C4-2B (cell line): ENCODE measurements around the gene SNCAIP.

ENCODE experiments used
- H3K27ac ChIP-seq: fragments of 450-650 bp; 2 replicates; pipeline ENCODE4 v1.5.1; 2017
- CTCF ChIP-seq: fragments of 450-650 bp; conservative IDR thresholded peaks from 2 replicates; pipeline ENCODE4 v1.5.1; 2017; ENCODE audit warnings: mild to moderate bottlenecking
- ZFX ChIP-seq: fragments of 450-650 bp; IDR thresholded peaks from 2 replicates; pipeline ENCODE4 v1.6.1; 2017

Gene SNCAIP

GRCh38 chr5:122507045-122507444 is 195.0 kb downstream of the SNCAIP start:
- TF ChIP-seq CTCF (no peak), ZFX (no peak)

GRCh38 chr5:122507581-122507980 is 195.5 kb downstream of the SNCAIP start:
- H3K27ac ChIP-seq = no peak overlapping the region
- TF ChIP-seq CTCF (no peak), ZFX (no peak)

More at GRCh38 chr5:122507045-122507444, 195.0 kb downstream of the SNCAIP start:
- no peak overlapping the region for H3K27ac ChIP-seq

- TF ChIP-seq ZFX = no peak
- no peak for TF ChIP-seq CTCF
- H3K27ac ChIP-seq = no peak overlapping the region
These were observed 196.6 kb downstream of the SNCAIP start for GRCh38 chr5:122508623-122509022.
